ENCODE measurements around the gene NPIPB8.

DNA sequence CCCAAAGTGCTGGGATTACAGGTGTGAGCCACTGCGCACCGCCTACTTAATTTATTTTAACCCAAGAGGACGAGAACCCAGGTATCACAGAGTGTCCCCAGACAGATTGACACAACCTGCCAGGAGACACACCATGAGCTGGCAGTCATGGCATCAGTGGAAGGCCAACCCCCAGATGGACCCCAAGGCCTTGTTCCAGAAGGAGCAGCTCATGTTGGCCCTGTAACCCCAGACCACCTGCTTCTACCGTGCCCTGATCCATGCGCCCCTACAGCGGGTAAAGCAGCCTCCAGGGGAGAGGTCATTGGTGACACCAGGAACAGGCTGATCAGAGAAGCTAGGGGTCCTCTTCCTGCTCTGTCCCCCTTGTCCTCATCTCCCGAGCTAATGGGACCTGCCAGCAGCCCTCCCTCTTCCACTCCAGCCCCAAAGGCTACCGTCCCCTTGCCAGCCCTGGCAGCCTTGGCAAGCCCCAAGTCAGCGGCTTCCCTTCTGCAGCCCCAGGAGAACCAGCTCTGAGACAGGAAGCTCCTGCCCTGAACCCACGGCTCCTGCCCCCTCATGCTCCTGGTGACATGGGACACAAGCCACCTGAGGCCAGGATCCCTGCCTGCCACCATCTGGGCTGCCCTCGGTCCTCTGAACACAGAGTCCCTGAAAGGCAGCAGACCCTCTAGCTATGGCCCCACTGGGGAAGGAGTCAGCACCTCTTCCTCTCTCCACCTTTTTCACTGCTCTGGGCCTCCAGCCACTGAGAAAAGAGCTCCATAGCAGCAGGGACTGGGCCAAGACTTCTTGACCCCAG is 34.3 kb upstream of the NPIPB8 start:
- TF ChIP-seq ZNF274 (IDR thresholded peaks at IDR 0.05; ENCODE audit: low read depth, low read length) (no peak), SUZ12 (IDR thresholded peaks at IDR 0.05; ENCODE audit: extremely low read depth, insufficient read depth, insufficient read length) (no peak)

Measured in NT2/D1 (cell line).